HepG2 (cell line): Measurements from ENCODE around the gene CARD19. TPM values are rescaled to one million over a fixed set of nuclear protein-coding genes. Genes with fewer than 3 reads are reported as not detected.

Experiments
- AGO2 ChIP-seq: fragments of 200-400 bp; formaldehyde crosslinking; optimal IDR thresholded peaks from 2 replicates; pipeline ENCODE3; 2017; ENCODE audit warnings: mild to moderate bottlenecking, low read depth, low read length, moderate library complexity
- FLYWCH1 ChIP-seq: sonication (generic); formaldehyde crosslinking; IDR thresholded peaks from 2 replicates; pipeline ENCODE4 v1.8.1; 2023; ENCODE audit warnings: mild to moderate bottlenecking, missing genetic modification reagents
- KDM5B ChIP-seq: sonication (generic); formaldehyde crosslinking; IDR thresholded peaks from 2 replicates; pipeline ENCODE4 v1.4.0; 2020; ENCODE audit warnings: missing genetic modification reagents, mild to moderate bottlenecking, borderline replicate concordance
- NCOA2 ChIP-seq: sonication (generic); formaldehyde crosslinking; IDR thresholded peaks from 2 replicates; pipeline ENCODE4 v1.8.0; 2022; ENCODE audit warnings: inconsistent platforms
- SAFB2 ChIP-seq: sonication (generic); formaldehyde crosslinking; IDR thresholded peaks from 2 replicates; pipeline ENCODE4 v1.5.1; 2020; ENCODE audit warnings: missing genetic modification reagents, low read depth, mild to moderate bottlenecking, borderline replicate concordance
- TAF15 ChIP-seq: fragments of 200-400 bp; formaldehyde crosslinking; IDR thresholded peaks from one replicate; pipeline ENCODE4 v1.6.1; 2018; ENCODE audit warnings: mild to moderate bottlenecking, low read depth, low read length; ENCODE audit not compliant: poor library complexity, severe bottlenecking
- ZBTB38 ChIP-seq: sonication (generic); formaldehyde crosslinking; IDR thresholded peaks from 2 replicates; pipeline ENCODE4 v1.5.1; 2020; ENCODE audit warnings: mild to moderate bottlenecking, missing genetic modification reagents
- ZC3H13 ChIP-seq: sonication (generic); formaldehyde crosslinking; IDR thresholded peaks from 2 replicates; pipeline ENCODE4 v1.8.1; 2023; ENCODE audit warnings: mild to moderate bottlenecking, missing genetic modification reagents, moderate library complexity
- ZFY ChIP-seq: sonication (generic); formaldehyde crosslinking; IDR thresholded peaks from 2 replicates; pipeline ENCODE4 v1.4.0; 2020; ENCODE audit warnings: missing genetic modification reagents
- ZZZ3 ChIP-seq: sonication (generic); formaldehyde crosslinking; IDR thresholded peaks from 2 replicates; pipeline ENCODE4 v1.4.0; 2020; ENCODE audit warnings: missing genetic modification reagents, mild to moderate bottlenecking, borderline replicate concordance
- polyA plus RNA-seq, 8 experiments: library from polyadenylated mRNA; depleted of rRNA in 3 of 8; stranded (reverse) in 7 of 8; unstranded in 1 of 8; fragments of >200 nt; fragmentation: Illumina TruSeq in 4 of 8; extraction: Trizol in 4 of 8; gene quantifications; 2 replicates each; pipeline versions ENCODE4 v1.2.1 to v1.2.3, GENCODE V29; 2011 to 2016; ENCODE audit warnings: low read depth in 4 of 8, missing spikeins in 1 of 8, mixed read lengths in 1 of 8; ENCODE audit not compliant: insufficient read depth in 1 of 8
- total RNA-seq, 5 experiments: library from RNA; depleted of rRNA; stranded (reverse); fragments of >200 nt; fragmentation: Illumina TruSeq; extraction: Trizol; gene quantifications; 2 replicates each; pipeline ENCODE4 v1.2.3, GENCODE V29; 2016; ENCODE audit warnings: low read depth in 1 of 5
- TF ChIP-seq, protein P1 (sequence below), 2 experiments: IDR thresholded peaks; 2 replicates each; pipeline ENCODE4 v1.6.1; 2011 to 2012; ENCODE audit warnings: low read length in 2 of 2, borderline replicate concordance in 1 of 2, low read depth in 1 of 2, mild to moderate bottlenecking in 1 of 2, moderate library complexity in 1 of 2
- TF ChIP-seq, protein P2 (sequence below): IDR thresholded peaks from 2 replicates; pipeline ENCODE4 v1.6.1; 2016; ENCODE audit warnings: missing compliant biosample characterization, missing genetic modification reagents, borderline replicate concordance
- TF ChIP-seq, protein P3 (sequence below): sonication (generic); formaldehyde crosslinking; conservative IDR thresholded peaks from 2 replicates; pipeline ENCODE4 v1.4.0; 2020; ENCODE audit warnings: missing genetic modification reagents
- TF ChIP-seq, protein P4 (sequence below): IDR thresholded peaks from 2 replicates; pipeline ENCODE4 v1.6.1; 2016; ENCODE audit warnings: control low read depth

Gene CARD19
- total and polyA plus RNA-seq, 2 of the 13 experiments (the other 11 are each of a cell fraction or from before 2014, with no cell fraction given): 18.4 to 47.2 TPM

DNA sequence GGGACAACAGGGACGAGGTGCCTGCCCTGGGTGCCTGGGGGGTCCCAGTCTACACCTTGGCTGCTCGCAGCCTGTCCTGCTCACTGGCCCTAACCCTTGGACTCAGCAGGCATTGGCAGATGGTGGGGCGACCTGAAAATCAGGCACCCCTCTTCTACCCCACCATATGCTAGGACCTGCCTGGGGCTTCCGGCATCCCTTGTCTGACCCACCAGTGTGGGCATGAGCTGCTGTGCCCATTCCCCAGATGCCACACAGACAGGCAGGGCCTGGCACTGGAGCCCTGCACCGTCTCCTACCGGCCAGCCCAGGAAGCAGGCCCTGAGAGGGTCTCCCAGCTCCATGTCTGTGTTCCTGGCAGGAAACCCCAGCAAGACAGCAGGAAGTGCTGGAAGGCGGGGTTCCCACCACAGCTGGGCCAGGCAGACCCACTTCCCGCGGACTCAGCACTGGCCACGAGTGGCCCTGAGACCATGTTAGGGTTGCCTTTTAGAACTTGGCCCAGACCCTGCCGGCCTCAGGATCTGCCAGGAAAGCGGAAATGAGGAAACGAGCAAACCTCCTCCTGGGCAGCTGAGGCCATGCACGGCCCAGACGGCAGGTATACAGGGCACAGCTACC is 35.0 kb downstream of the CARD19 start (continued):
- TF ChIP-seq, protein P1, sequence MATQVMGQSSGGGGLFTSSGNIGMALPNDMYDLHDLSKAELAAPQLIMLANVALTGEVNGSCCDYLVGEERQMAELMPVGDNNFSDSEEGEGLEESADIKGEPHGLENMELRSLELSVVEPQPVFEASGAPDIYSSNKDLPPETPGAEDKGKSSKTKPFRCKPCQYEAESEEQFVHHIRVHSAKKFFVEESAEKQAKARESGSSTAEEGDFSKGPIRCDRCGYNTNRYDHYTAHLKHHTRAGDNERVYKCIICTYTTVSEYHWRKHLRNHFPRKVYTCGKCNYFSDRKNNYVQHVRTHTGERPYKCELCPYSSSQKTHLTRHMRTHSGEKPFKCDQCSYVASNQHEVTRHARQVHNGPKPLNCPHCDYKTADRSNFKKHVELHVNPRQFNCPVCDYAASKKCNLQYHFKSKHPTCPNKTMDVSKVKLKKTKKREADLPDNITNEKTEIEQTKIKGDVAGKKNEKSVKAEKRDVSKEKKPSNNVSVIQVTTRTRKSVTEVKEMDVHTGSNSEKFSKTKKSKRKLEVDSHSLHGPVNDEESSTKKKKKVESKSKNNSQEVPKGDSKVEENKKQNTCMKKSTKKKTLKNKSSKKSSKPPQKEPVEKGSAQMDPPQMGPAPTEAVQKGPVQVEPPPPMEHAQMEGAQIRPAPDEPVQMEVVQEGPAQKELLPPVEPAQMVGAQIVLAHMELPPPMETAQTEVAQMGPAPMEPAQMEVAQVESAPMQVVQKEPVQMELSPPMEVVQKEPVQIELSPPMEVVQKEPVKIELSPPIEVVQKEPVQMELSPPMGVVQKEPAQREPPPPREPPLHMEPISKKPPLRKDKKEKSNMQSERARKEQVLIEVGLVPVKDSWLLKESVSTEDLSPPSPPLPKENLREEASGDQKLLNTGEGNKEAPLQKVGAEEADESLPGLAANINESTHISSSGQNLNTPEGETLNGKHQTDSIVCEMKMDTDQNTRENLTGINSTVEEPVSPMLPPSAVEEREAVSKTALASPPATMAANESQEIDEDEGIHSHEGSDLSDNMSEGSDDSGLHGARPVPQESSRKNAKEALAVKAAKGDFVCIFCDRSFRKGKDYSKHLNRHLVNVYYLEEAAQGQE (IDR thresholded peaks at IDR 0.05; ENCODE audit: borderline replicate concordance in 1 of 2, low read depth in 1 of 2, low read length in 2 of 2): no peak
- TF ChIP-seq ZFY (CRISPR knock-in tag): no peak
- TF ChIP-seq, protein P2, sequence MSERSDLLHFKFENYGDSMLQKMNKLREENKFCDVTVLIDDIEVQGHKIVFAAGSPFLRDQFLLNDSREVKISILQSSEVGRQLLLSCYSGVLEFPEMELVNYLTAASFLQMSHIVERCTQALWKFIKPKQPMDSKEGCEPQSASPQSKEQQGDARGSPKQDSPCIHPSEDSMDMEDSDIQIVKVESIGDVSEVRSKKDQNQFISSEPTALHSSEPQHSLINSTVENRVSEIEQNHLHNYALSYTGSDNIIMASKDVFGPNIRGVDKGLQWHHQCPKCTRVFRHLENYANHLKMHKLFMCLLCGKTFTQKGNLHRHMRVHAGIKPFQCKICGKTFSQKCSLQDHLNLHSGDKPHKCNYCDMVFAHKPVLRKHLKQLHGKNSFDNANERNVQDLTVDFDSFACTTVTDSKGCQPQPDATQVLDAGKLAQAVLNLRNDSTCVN: no peak
- no peak for TF ChIP-seq ZC3H13 (CRISPR knock-in tag)
- TF ChIP-seq ZBTB38 (CRISPR knock-in tag): 0 out of 2 replicates have a peak, but pooled peaks have one; percentile 18
- TF ChIP-seq, protein P3, sequence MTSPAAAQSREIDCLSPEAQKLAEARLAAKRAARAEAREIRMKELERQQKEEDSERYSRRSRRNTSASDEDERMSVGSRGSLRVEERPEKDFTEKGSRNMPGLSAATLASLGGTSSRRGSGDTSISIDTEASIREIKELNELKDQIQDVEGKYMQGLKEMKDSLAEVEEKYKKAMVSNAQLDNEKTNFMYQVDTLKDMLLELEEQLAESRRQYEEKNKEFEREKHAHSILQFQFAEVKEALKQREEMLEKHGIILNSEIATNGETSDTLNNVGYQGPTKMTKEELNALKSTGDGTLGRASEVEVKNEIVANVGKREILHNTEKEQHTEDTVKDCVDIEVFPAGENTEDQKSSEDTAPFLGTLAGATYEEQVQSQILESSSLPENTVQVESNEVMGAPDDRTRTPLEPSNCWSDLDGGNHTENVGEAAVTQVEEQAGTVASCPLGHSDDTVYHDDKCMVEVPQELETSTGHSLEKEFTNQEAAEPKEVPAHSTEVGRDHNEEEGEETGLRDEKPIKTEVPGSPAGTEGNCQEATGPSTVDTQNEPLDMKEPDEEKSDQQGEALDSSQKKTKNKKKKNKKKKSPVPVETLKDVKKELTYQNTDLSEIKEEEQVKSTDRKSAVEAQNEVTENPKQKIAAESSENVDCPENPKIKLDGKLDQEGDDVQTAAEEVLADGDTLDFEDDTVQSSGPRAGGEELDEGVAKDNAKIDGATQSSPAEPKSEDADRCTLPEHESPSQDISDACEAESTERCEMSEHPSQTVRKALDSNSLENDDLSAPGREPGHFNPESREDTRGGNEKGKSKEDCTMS: no peak
- TF ChIP-seq TAF15: no peak
- no peak for TF ChIP-seq SAFB2 (CRISPR knock-in tag)
- TF ChIP-seq KDM5B (CRISPR knock-in tag): no peak
- TF ChIP-seq AGO2: peak; percentile 40
- TF ChIP-seq, protein P4, sequence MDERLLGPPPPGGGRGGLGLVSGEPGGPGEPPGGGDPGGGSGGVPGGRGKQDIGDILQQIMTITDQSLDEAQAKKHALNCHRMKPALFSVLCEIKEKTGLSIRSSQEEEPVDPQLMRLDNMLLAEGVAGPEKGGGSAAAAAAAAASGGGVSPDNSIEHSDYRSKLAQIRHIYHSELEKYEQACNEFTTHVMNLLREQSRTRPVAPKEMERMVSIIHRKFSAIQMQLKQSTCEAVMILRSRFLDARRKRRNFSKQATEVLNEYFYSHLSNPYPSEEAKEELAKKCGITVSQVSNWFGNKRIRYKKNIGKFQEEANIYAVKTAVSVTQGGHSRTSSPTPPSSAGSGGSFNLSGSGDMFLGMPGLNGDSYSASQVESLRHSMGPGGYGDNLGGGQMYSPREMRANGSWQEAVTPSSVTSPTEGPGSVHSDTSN (CRISPR knock-in tag): no peak
- no peak for TF ChIP-seq FLYWCH1 (CRISPR knock-in tag)
- no peak for TF ChIP-seq ZZZ3 (CRISPR knock-in tag)
- TF ChIP-seq NCOA2: no peak
